NCI-H446 (cell line): ENCODE data around the gene IFT43.
A peak's percentile ranks its signal among the peaks of the same experiment; 100 is the strongest.
"Not testable (repeated sequence)": the region's sequence is repeated elsewhere in the genome, so short reads cannot be mapped to it uniquely, and the experiment has no call there.

Experiments
- DNase-seq, 2 experiments: peaks; one replicate each; lab custom pipeline; 2025; lab: John Stamatoyannopoulos, UW

Gene IFT43

DNA sequence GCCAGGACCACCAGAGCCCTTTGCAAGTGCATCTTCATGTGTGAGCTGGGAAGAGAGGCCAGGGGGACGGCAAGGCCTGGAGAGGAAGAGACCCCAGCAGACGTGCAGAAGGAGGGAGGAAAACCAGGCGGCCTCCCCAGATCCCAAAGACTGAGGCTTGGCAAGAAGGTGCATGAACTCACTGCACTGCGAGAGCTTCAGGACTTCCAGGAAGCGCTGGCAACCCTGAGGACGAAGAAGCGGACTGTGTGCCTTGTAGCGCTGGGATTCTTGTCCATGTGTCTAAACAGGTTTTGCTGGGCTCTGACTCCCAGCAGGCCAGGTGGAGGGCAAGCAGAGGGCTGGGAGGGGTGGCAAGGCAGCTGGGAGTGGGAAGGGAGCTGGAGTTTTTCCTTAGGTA is 4.7 kb upstream of the IFT43 start:
- peak in 1 of 2 experiments; percentile 8 for DNase-seq

GRCh38 chr14:75981426-75982265 is 3.9 kb upstream of the IFT43 start, which contains the start of gene TGFB3:
TGFB3 (minus strand) TSS chr14:75981995; CDS start chr14:75980893, 1,102 bp downstream.
- DNase-seq, result peak; percentile 66 to 78

- DNase-seq, result peak; percentile 57 to 84
Observed at GRCh38 chr14:75982266-75983018, 3.1 kb upstream of the IFT43 start.

- DNase-seq, result no peak
Observed at GRCh38 chr14:75983019-75983358, 2.6 kb upstream of the IFT43 start.

DNA sequence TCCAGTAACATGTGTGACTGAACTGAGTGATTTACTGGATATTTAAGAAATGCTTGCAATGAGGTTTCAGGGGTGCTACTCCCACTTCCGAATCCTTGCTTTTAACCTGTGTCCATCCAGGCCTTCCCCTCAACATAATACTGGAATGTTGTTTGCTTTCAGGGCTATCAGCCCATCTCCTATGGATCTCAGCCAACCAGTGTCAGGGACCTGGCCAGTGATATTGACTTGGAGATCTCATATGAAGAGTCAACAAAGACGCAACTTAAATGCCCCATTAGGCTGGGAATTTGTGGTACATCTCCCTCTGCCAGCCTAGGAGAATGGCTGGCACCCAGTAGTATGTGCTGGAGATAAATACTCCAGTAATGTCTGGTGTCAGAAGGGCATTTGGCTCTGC is 889 bp upstream of the IFT43 start:
- no peak for DNase-seq

DNA sequence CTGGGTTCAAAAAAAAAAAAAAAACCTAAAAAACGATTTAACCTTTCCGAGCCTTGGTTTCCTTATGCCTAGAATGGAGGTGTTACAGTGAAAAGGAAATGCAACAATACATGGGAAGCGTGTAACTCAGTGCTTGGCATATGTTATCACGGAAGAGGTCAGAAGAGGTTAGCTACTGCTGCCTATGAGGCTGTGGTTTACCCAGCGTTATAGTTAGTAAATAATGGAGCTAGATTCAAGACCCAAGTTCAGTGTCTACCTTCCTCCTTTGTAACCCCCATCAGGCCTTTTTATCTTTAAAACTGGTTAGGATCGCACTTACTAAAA is 839 bp downstream of the IFT43 start:
- DNase-seq, result no peak

DNA sequence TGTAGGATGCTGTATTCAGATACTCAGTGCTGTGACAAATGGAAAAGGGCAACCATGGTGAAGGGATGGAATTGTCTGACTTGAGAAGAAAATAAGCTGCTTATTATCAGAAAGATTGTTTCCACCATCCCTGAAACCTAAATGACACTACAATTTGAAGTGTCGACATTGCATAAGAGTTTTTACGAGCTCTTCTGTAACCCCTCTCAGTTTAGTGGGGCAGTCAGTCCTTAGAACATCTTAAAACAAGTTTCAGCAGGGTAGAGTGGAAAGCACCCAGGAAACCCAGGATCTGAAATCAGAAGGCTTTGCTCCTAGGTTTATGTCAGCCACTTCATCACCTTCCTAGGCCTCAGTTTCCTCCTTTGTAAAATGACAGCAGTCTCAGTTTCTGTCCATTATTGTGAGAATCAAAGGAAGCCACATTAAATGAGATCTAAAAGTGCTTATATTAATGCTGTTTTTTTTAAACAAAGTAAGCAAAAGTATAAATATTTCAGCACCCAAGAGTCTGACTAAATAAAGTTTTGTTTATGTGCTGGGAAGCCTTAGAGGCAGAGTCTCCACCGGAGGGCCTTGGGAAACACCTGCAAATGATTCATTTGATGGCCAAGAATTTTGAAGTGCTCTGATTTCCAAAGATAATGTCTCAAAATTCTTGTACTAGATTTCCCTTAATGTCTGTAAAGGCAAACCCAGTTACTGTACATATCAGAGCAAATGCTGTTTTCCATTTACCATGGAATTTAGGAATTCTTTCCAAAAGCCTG is 1.8 kb downstream of the IFT43 start:
- no peak for DNase-seq

GRCh38 chr14:75989134-75989533 is 3.6 kb downstream of the IFT43 start:
- no peak for DNase-seq

- no peak for DNase-seq
Observed at GRCh38 chr14:75990297-75990696, 4.7 kb downstream of the IFT43 start.

GRCh38 chr14:75991753-75992152 is 6.2 kb downstream of the IFT43 start:
- no peak for DNase-seq

DNA sequence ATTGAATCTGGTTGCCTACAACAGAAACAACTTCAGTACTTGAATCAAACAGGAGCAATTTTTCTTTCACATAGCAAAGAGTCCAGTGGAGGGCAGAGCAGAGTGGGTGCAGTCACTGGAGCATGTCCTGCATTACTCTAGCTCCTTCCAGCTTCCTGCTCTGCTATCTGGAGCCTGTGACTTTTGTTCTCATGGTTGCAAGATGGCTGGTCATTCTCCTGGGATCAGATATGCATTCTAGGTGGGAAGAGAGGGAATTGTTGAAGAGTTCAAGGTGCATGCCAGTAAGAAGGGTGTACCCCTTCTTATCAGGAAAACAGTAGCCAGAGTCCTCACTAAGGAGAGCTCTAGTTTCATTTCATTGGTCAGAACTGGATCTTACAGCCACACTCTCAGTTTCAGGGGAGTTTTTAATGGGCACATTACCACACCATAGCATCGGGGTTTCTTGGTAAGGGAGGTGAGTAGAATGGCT is 8.0 kb downstream of the IFT43 start:
- DNase-seq, result no peak

GRCh38 chr14:75995372-75996041 is 9.9 kb downstream of the IFT43 start:
- no peak for DNase-seq

- no peak for DNase-seq
Observed at GRCh38 chr14:75996488-75996887, 10.9 kb downstream of the IFT43 start.

DNA sequence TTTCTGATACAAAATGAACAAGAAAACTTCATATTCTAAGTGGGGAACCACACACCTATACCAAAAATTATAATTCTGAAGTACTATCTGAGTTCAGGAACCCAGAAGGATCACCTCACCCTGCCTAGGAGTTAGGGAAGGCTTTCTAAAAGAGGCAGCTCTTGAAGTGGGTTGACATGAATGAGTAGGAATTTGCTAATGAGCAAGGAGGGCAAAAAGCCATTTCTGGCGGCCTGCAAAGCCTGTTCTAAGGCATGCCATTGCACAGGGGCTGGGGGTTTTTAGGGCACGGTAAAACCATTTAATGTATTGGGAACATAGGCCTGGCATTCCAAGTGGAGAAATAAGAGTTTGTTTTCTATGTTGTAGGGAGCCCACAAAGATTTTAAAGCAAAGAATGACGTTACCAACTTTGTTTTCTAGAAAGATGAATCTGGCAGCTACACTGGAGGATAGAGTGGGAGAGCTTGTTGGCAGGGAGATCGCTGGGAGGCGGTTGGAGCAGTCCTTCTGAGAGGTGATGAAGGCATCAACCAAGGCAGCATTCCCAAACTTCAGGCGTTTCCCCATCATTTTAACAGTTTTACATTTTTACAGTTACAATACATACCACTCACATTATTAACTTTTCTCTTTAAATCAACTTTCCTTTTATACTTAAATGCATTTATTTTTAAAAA is 14.1 kb downstream of the IFT43 start:
- DNase-seq, result no peak

GRCh38 chr14:76002383-76002782 is 16.8 kb downstream of the IFT43 start:
- DNase-seq, result no peak

DNA sequence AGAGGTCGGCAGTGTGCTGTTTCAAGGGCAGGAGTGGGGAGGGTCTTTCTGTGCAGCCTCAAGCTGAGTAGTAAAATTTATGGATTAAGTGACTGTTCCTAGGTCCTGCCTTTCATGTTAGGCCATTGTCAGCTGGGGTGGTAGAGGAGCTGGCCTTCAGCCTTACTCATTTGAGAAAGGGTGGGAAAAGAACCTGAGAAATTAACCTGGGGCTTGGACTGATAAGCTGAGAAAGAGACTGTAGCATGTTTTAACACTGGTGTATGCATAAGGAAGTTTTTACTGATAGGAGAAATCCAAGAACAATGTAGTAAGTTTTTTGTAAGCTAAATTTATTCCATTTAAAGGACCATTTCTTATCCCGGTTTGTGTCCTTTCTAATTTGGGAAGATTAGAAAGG is 20.7 kb downstream of the IFT43 start:
- DNase-seq, result no peak

GRCh38 chr14:76007379-76007778 is 21.8 kb downstream of the IFT43 start:
- DNase-seq, result no peak

- DNase-seq, result no peak
Observed at GRCh38 chr14:76007852-76008251, 22.3 kb downstream of the IFT43 start.

GRCh38 chr14:76009627-76010026 is 24.1 kb downstream of the IFT43 start:
- not testable (repeated sequence) for DNase-seq

DNA sequence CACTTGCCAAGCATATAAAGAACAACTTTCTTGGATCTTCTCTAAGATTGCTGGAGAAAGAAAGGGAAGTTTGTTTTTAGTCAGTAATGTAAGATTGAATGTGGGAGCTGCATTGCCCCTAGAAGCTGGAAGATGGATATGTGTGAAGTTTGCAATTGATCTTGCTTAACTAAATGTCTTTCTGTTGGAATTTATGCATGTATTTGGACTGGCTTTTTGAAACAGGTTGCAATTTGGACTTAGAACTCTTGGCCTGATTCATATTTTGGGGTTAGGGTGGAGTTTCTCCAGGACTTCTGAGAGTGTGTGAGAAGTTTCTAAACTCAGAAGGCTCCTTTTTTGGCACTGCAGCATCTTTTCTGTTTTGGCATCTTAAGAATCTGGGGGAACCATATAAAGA is 26.4 kb downstream of the IFT43 start:
- DNase-seq, result no peak

DNA sequence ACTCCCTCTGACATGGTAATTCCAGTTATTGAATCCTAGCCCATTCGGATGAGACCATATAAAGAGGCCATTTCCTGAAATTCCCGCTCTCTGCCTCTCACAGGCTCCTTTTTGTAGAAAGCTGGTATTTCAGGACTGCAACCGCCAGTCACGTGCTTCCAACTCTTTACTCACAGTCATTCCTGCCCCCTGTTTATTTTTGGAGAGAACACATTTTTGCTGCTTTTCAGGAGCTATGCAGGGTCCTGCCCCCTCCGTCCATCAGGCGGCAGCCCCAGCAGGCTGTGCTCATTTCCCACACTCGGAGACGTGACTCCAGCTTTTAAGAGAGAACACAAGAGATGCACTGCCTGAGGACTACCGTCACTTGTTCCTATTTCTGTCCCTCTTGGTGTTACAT is 26.8 kb downstream of the IFT43 start:
- no peak for DNase-seq
